Activated T-cell treated with anti-CD3 and anti-CD28 coated beads for 4 hours (primary cell): ENCODE measurements around the gene SEMA3E.
"Not testable (repeated sequence)": the region's sequence is repeated elsewhere in the genome, so short reads cannot be mapped to it uniquely, and the experiment has no call there.

Source experiments
- DNase-seq: peaks from one replicate; pipeline ENCODE4 v3.0.0-alpha.2; 2020

The SEMA3E gene

GRCh38 chr7:83552556-83552955 lies 96.4 kb downstream of the SEMA3E start:
- not testable (repeated sequence) for DNase-seq

- DNase-seq = no peak
Measured at GRCh38 chr7:83550100-83550499, 98.8 kb downstream of the SEMA3E start.

DNA sequence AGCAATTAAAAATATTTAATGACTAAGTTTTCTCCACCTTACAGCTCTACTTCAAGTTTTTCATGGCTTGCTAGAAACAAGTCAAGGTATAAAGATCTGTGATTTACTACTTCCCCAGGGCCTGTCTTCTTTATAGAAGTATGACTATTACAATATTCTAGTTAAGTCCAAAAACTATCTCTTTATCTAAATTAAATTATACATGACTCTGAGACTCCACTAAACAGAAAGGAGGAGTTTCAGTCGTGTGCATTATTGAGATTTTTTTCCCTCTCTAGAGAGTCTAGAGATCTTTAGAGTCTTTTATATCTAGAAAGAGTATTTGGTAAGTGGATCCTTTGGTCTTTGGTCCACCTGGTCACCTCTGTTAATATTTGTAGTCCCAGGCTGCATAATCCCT lies 100.7 kb downstream of the SEMA3E start:
- no peak for DNase-seq

GRCh38 chr7:83547526-83547925 lies 101.4 kb downstream of the SEMA3E start:
- DNase-seq = no peak

- DNase-seq = no peak
Measured at GRCh38 chr7:83546586-83546985, 102.4 kb downstream of the SEMA3E start.

DNA sequence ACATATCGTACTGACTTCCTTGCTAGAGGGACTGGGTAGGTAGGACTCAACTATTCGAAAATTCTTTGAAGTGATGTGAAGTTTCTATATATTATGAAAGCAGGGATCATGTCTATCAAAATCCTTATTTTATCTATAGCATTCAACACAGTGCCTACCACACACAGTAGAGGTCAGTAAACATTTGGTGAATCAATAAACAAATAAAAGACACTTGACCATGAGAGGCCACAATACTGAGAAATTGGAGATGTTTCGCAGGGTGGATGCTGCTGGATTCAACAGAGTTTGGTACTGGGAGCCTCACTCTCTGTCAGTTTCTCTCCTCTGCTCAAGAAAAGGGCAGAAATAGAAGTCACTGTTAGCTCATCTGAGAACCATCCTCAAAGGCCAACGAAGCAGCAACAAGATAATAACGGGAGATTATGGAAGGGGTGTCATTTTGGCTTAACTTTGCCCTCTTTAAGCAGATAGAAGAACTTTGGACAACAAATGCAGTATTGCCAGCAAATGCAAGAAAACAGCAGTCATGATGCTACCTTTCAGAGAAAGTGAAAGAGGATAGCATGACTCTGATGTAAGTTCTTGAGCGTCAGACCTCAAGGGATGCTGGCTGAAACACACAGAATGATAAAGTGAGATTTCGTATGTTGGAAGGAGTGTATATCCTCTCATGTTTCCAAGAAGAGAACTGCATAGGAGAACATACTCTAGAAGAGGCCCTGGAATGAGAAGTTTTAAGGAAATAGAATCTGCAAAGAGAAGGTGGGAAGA lies 107.6 kb downstream of the SEMA3E start:
- no peak for DNase-seq

DNA sequence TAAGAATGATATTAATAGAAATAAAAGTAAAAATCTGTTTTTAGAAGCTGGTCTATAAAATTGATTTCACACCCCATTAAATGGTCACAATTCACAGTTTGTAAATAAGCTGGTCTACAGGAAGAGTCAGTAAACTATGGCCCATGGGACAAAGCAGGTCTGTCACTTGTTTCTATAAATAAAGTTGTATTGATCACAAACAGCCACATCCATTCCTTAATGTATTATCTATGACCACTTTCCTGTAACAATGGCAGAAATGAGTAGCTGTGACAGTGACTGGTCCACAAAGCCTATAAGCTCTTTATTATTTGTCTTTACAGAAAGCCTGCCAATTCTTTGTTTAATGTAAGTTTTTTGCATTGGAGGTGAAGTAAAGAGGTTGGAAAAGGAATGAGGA lies 114.5 kb downstream of the SEMA3E start:
- no peak for DNase-seq

DNA sequence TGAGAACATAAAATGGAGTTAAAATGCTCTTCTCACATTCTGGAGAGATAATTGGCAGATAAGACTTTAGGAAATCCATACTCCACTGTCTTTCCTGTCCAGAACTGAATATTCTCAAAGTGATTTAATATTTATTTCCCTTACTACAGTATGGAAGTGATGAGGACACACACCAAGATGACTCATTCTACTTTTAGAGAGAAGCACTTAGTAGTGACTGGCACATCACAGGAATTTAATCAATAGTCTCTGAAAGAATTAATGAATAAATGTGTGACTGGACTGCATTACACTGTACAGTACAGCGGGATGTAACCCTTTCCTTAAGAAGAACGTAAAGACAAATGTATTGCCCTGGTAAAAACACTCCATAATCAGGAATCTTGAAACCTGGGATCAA lies 116.7 kb downstream of the SEMA3E start:
- no peak for DNase-seq

DNA sequence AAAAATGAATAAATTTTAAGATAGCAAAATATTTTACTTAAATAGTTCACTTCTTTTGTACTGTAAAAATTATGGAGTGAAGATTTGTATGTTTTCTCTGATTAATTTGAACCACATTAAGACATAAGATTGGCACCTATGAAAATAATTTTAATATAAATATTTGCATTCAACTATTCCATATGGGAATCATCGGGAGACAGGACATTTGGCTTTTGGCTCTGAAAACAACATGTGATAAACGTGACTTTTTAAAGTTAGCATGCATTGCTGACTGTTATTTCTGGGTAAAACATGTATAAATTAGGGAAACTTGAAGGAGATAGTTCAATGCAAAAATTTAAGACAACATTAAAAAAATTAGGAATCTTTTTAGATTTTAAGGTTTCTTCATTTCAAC lies 117.2 kb downstream of the SEMA3E start:
- no peak for DNase-seq

GRCh38 chr7:83528925-83529423 lies 120.0 kb downstream of the SEMA3E start:
- DNase-seq = no peak

GRCh38 chr7:83524277-83525075 lies 124.5 kb downstream of the SEMA3E start:
- no peak for DNase-seq

DNA sequence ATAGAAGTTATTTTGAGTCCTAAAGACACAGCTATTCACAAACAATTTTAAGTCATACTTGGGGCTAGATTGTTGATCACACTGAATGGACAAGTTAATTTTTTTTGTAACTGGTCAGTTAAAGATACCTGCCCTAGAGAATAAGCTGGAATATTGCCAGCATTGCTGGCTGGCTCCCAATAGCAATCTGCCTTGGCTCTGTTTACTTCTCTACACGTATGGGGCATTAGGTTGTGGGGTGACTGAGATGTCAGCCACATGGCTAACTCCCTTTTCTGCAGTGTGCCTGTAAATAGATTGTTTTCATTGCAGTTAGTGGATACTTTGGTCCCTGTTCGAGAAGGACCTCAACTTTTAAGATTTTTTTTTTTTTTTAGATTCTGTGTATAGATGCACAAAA lies 128.2 kb downstream of the SEMA3E start:
- DNase-seq = no peak

DNA sequence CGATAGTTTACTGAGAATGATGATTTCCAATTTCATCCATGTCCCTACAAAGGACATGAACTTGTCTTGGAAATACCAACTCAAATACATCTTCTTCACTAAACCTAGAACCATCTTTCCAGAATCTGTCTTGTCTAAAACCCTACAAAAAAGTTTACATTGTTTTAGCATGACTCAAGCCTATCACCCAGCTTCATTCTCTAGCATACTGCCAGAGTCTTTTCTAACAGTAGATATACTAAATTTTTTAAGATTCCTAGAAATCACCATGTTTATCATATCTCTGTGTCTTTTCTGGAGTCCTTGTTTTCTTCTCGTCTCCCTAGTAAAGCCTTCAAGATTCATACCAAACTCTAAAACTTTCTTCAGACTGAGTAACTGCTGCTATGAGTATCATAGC lies 129.7 kb downstream of the SEMA3E start:
- DNase-seq = no peak

DNA sequence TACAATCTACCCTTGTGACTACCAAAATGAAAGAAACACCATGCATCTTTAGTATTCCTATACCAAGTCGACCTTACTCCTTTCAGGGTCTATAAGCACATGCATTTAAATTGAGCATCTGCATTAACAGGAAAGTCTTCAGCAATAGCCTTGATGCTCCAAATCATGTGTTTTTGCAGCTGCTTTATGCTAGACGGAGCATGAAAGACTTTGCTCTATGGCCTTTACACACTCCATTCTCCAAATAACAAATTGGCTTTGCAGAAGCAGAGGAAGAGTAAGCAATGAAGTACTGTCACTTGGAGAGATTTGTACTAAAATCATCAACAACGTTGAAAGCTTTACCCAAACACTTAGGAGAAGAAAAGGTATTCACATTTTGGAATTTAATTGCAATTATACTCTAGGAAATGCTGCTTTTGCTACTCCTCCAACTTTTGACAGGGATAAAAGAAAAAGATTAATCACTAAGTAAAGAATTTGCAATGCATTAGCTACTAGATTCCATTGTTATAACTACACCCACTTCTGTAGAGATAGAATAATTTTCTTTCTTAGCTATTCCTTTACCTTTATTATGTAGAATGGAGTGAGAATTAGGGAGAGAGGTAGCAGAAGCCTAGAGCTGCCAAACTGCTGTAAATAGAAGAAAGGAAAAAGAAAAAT lies 131.8 kb downstream of the SEMA3E start:
- DNase-seq = no peak

- DNase-seq = no peak
Measured at GRCh38 chr7:83514977-83515376, 134.0 kb downstream of the SEMA3E start.

DNA sequence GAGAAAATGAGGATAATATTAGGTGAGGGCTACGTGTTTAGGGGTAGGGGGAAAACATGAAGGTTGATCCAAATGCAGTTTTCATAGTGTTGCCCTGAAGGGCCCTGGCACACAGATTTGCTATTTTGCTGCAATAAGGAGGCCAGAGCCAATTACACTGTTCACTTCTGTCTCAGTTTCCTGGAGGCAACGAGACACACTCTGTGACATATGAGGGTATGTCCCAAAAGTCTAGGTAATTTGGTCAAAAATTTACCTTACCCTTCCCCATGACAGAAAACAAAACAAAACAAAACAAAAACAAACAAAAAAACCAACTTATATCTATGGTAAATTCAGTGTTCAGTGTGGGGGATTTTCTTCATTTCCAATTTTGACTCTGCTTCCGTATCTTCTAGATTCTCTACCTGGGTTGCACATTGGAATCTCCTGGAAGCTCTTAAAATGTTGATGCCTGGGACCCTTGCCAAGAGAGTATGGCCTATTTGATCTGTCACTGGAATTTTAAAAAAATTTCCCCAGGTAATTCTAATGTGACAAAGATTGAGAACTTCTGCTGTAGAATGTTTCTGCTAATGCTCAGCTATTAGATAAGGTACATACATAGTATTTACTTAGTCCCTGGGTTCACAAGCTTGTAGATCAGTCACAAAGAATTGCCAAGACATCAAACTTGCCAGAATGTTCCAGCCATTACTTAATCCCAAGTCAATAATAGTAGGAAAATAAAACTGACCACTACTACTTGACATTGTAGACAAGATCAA lies 139.5 kb downstream of the SEMA3E start:
- DNase-seq = no peak

- DNase-seq = no peak
Measured at GRCh38 chr7:83504330-83504729, 144.6 kb downstream of the SEMA3E start.

DNA sequence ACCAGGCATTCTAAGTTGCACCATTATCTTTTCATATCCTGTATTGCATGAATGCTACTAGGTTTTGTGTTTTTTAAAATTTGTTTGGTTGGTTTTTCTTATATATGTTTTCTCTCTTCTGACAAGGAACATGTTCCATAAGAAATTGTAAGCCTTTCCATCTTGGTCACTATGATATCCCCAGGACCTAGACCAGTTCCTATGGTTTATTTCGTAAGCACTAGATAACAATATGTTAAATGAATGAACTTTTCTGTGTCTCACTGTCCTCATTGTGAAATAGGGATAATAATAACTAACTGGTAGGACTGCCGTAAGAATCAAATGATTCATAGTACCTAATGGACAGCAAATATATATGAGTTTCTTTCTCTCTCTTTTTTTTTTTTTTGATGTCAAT lies 146.3 kb downstream of the SEMA3E start:
- no peak for DNase-seq

DNA sequence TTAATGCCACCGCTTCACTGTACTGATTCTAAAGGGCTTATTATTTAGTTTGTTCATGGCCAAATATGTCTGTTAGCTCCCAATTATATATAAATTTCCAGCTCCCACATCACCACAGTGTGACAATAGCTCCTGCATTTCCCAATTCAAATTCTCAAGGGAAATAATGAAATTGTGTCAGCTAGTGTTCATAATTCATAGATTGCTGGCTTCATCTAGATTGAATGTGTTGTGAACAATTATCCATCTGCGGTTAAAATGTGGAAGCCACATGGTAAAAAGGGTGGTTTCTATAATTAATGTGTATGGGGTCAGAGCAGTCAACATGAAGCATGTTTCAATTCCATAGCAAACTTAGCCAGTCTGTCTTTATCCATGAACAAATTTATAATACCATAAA lies 154.3 kb downstream of the SEMA3E start:
- DNase-seq = no peak

- DNase-seq = no peak
Measured at GRCh38 chr7:83492802-83493201, 156.1 kb downstream of the SEMA3E start.

- no peak for DNase-seq
Measured at GRCh38 chr7:83487801-83488200, 161.1 kb downstream of the SEMA3E start.

- no peak for DNase-seq
Measured at GRCh38 chr7:83486957-83487356, 162.0 kb downstream of the SEMA3E start.

GRCh38 chr7:83486536-83486935 lies 162.4 kb downstream of the SEMA3E start:
- DNase-seq = no peak
